Astrocyte of the cerebellum (primary cell): ENCODE data around the gene SSBP4.

Source experiments
- DNase-seq: peaks from one replicate; pipeline ENCODE4 v3.0.0-alpha.2; 2011; ENCODE audit warnings: low read depth
- H3K4me3 ChIP-seq: 2 replicates; pipeline ENCODE4 v1.5.1; 2011; ENCODE audit warnings: mild to moderate bottlenecking, low read depth, low read length, moderate library complexity
- CTCF ChIP-seq: IDR thresholded peaks from 2 replicates; pipeline ENCODE4 v1.5.1; 2012; ENCODE audit warnings: low read length, low read depth, moderate library complexity, mild to moderate bottlenecking; ENCODE audit errors: missing control alignments
- in situ Hi-C: cut with HindIII; loops from 2 replicates; pipeline ENCODE4 v1.10.0; 2017; ENCODE audit warnings: low sequenced_read_pairs

Gene SSBP4

GRCh38 chr19:18480006-18480691 is 61.0 kb downstream of the SSBP4 start:
- no peak for TF ChIP-seq CTCF
- no peak for DNase-seq
- H3K4me3 ChIP-seq: no peak overlapping the region
- in situ Hi-C loops: loop anchor here (25.0 kb wide), 1 partner anchor 382 kb away; no protein-coding TSS in a partner anchor

GRCh38 chr19:18481505-18482222 is 62.5 kb downstream of the SSBP4 start:
- DNase-seq: no peak
- in situ Hi-C loops: loop anchor here (25.0 kb wide), 1 partner anchor 381 kb away; no protein-coding TSS in a partner anchor
- H3K4me3 ChIP-seq: no peak overlapping the region

GRCh38 chr19:18483119-18483890 is 64.1 kb downstream of the SSBP4 start:
- in situ Hi-C loops: loop anchor here (25.0 kb wide), 1 partner anchor 379 kb away; no protein-coding TSS in a partner anchor
- no peak for DNase-seq
- no peak overlapping the region for H3K4me3 ChIP-seq
- TF ChIP-seq CTCF: no peak

More at GRCh38 chr19:18481505-18482222, 62.5 kb downstream of the SSBP4 start:
- TF ChIP-seq CTCF: no peak
